ENCODE results near the gene AZGP1. TPM values are rescaled to one million over a fixed set of nuclear protein-coding genes. Genes with fewer than 3 reads are reported as not detected.

The AZGP1 gene
- total and polyA plus RNA-seq, 2 of the 13 experiments (the other 11 are each of a cell fraction or from before 2014, with no cell fraction given) = 93.8 to 229 TPM

GRCh38 chr7:100003711-100004661, 28.2 kb upstream of the AZGP1 start (continued):
- TF ChIP-seq USF2 (IDR thresholded peaks at IDR 0.05; ENCODE audit: low read depth, low read length) (no peak), USF2 (CRISPR knock-in tag; IDR thresholded peaks at IDR 0.05; ENCODE audit: borderline replicate concordance) (no peak; the same call in 1 of the 2 replicates), ATF1 (CRISPR knock-in tag; IDR thresholded peaks at IDR 0.05) (0 out of 2 replicates have a peak, but pooled peaks have one; percentile 41), ZNF251 (CRISPR knock-in tag; IDR thresholded peaks at IDR 0.05) (no peak), ZHX2 (IDR thresholded peaks at IDR 0.05; ENCODE audit: low read depth) (peak; percentile 75), ZHX2 (CRISPR knock-in tag; IDR thresholded peaks at IDR 0.05; ENCODE audit: borderline replicate concordance) (no peak; the same call in 1 of the 2 replicates), ZNF790 (CRISPR knock-in tag; IDR thresholded peaks at IDR 0.05; ENCODE audit: borderline replicate concordance) (no peak), PLSCR1 (CRISPR knock-in tag; IDR thresholded peaks at IDR 0.05; ENCODE audit: borderline replicate concordance) (no peak), ZNF101 (CRISPR knock-in tag; IDR thresholded peaks at IDR 0.05; ENCODE audit: borderline replicate concordance, low read depth) (no peak; the same call in 1 of the 2 replicates), ZNF232 (CRISPR knock-in tag; IDR thresholded peaks at IDR 0.05; ENCODE audit: borderline replicate concordance) (peak; percentile 77; the same call in 1 of the 2 replicates), POLR2A (IDR thresholded peaks at IDR 0.05; ENCODE audit: insufficient read depth in 1 of 2, low read depth in 2 of 2, low read length in 2 of 2) (0 out of 4 replicates have a peak, but pooled peaks of 1 of the 2 experiments have one; percentile 18), ZNF543 (CRISPR knock-in tag; IDR thresholded peaks at IDR 0.05) (peak; percentile 83), DBP (CRISPR knock-in tag; IDR thresholded peaks at IDR 0.05; ENCODE audit: not compliant biosample characterization) (no peak), ZNF580 (CRISPR knock-in tag; IDR thresholded peaks at IDR 0.05; ENCODE audit: borderline replicate concordance, low read depth) (no peak; the same call in none of the 2 replicates), TOPORS (CRISPR knock-in tag; IDR thresholded peaks at IDR 0.05) (peak; percentile 71), CENPT (CRISPR knock-in tag; IDR thresholded peaks at IDR 0.05; ENCODE audit: low read depth) (no peak), ZNF468 (CRISPR knock-in tag; IDR thresholded peaks at IDR 0.05) (no peak), ZFP82 (CRISPR knock-in tag; IDR thresholded peaks at IDR 0.05; ENCODE audit: borderline replicate concordance) (0 out of 2 replicates have a peak, but pooled peaks have one; percentile 56)

All from HepG2 (cell line).